ENCODE results near the gene EFCAB5.
"Not testable (repeated sequence)": the region's sequence is repeated elsewhere in the genome, so short reads cannot be mapped to it uniquely, and the experiment has no call there.

EFCAB5 gene

DNA sequence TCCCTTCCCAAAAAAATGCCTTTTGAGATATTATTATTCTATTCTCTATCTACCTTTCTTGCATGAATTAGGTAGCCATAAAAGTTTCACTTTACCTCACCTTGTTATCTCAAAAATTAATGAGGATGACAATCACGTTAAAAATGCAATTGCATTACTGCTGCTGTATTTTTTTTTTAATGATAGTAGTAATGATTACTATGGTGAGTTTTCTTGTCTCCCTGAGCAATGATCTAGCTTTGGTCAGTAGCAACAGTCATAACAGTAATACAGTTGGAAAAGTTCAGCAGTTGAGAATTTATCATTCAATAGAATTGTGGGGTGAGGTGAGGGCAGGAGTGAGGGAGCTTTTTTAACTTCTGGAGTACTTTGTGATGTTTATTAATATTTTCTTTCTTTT, at the start of gene EFCAB5:
Gene EFCAB5, plus strand, starts transcription at position 301 of the 400 bp plus-strand sequence. CDS start 163 bp downstream, outside the sequence.
- no peak for DNase-seq (ENCODE audit: low read depth in 2 of 3, low spot score in 1 of 3)

DNA sequence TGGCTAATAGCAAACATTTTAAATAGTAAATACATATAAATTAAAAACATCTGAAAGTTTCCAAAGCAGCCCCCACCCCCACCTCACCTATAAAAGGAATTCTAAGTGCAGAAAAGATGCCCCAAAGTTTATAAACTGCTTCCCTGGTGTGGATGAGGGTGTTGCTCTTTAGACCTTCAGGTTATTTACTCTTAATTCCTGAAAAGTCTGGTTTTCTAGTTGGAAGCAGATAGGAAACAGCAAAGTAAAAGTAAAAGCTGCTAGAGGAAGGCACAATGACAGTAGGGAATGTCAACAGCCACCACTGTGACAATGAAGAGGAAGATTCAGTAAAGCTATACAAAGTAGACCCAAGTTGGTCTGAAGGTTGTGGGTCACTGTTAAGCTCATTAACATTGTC, 49.2 kb upstream of the EFCAB5 start:
- no peak for DNase-seq (ENCODE audit: low read depth in 2 of 3, low spot score in 1 of 3)

DNA sequence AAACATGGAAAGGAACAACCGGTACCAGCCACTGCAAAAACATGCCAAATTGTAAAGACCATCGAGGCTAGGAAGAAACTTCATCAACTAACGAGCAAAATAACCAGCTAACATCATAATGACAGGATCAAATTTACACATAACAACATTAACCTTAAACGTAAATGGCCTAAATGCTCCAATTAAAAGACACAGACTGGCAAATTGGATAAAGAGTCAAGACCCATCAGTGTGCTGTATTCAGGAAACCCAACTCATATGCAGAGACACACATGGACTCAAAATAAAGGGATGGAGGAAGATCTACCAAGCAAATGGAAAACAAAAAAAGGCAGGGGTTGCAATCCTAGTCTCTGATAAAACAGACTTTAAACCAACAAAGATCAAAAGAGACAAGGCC, 44.3 kb upstream of the EFCAB5 start:
- not testable (repeated sequence) for DNase-seq (ENCODE audit: low read depth in 2 of 3, low spot score in 1 of 3)

DNA sequence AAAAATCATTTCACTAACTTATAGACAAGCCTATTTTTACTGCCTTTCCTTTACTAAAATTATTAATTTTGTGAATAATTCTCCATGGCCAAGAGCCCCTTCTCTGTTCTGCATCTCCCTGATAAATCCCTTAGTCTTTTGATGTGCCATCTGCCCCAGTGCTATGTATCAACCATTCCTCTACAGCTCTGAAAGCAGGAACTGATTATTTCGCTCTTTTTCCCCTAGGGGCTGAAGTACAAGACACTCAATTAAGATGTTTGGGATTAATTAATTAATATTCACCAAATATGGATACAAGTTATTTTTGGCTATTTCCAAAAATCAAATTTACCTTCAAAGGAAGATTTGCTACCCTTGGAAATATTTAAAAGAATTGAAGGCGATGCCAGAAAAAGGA, 38.0 kb upstream of the EFCAB5 start:
- DNase-seq (ENCODE audit: low read depth in 2 of 3, low spot score in 1 of 3), result no peak

DNA sequence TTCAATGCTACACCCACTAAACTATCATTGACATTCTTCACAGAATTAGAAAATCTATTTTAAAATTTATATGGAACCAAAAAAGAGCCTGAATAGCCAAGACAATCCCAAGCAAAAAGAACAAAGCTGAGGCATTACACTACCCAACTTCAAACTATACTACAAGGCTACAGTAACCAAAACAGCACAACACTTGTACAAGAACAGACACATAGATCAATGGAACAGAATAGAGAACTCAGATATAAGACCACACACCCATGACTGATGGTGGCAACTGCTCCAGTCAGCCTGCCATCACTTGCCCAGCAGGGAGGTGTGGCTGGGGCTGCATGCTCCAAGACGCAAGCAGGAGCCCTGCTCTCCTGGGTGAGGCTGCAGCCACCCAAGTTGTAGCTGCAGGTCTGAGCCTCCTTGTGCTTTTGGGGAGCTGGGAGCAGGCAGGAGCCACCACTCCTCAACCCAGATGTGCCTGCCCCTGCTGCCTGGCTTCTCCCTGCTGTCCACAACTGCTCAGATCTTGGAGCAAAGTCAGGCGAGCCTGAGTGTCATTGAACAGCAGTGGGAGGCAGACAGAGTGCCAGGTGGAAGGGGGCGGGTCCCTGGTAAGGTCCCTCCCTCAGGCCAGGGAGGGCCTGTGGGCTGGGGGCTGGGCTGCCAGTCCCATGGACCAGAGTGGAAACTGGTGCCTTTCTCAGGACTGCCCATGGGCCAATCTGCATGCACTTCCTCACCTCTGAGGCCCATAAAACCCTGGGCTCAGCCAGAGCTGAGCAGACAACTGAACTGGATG, 36.2 kb upstream of the EFCAB5 start:
- DNase-seq (ENCODE audit: low read depth in 2 of 3, low spot score in 1 of 3), result no peak

DNA sequence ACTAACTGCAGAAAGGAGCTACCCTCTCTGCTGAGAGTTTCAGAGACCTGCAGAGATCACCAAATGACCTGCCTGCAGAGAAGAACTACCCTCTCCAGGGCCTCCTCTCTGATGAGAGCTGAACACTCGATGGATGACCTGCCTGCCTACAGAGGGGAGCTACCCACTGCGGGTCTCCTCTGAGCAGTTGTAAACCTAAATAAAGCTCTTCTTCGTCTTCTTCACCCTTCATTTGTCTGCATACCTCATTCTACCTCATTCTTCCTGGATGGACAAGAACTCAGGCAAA, 35.6 kb upstream of the EFCAB5 start:
- DNase-seq (ENCODE audit: low read depth in 2 of 3, low spot score in 1 of 3), result no peak

DNA sequence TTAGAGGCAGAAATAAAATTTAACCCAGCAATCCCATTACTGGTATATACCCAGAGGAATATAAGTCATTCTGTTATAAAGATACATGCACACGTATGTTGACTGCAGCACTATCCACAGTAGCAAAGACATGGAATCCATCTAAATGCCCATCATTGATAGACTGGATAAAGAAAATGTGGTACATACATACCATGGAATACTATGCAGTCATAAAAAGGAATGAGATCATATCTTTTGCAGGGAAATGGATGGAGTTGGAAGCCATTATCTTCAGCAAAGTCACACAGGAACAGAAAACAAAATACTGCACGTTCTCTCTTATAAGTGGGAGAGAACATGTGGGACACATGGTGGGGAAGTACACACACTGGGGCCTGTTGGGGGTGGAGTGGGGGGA, 34.5 kb upstream of the EFCAB5 start:
- no peak for DNase-seq (ENCODE audit: low read depth in 2 of 3, low spot score in 1 of 3)

DNA sequence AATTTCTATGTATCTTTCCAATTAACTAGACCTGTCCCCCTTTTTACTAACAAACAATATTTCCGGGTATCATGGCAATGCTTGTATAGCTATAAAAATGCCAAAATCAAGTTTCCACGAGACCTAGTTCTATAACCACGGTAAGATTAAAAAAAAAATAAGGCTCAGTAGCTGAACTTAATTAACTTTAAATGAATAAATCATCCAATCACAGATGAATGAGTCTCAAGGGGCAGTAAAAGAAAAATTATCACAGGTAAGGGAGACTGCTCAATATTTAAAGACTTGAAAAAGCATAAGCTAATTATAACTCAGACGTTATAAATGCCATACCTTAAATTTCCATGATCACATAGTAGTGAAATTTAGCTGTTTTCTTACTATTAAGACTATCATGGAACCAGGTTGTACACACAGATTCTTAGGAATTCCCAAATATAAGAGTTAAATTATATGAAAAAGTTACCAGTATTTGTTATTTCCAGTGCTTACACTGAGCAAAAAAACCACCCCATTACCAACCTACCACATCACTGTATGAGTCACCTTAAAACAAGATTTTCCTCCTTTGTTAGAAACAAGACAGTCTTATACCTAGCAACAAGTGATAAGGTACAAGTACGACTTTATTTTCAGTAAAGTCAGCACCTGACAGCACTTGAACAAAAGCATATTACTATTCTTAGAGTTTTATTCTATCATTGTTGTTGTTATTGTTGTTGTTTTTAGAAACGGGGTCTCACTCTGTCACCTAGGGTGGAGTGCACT, 32.0 kb upstream of the EFCAB5 start:
- DNase-seq (ENCODE audit: low read depth in 2 of 3, low spot score in 1 of 3), result no peak

DNA sequence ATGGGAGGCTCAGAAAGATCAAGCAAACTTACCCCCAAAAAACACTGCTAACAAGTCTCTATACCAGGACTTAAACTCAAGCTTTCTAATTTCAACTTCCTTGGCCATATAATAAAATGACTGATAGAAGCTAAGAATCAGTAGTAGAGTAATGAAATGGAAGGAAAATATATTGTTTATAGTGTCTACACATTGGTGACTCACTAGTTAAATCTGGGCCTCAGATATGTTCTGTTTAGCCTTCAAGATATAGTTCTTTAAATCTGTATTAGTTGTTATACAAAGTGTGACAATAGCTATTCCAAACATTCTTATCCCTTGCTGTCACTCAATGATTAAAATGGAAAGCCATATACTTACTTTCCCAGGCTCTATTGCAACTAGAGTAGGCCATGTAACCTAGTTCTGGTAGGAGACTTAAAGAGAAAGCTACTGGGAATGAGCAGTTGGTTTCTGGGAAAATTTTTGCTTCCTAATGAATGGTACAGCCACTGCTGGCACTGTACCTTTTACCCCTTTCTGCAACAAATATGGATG, 29.7 kb upstream of the EFCAB5 start:
- DNase-seq (ENCODE audit: low read depth in 2 of 3, low spot score in 1 of 3), result no peak

DNA sequence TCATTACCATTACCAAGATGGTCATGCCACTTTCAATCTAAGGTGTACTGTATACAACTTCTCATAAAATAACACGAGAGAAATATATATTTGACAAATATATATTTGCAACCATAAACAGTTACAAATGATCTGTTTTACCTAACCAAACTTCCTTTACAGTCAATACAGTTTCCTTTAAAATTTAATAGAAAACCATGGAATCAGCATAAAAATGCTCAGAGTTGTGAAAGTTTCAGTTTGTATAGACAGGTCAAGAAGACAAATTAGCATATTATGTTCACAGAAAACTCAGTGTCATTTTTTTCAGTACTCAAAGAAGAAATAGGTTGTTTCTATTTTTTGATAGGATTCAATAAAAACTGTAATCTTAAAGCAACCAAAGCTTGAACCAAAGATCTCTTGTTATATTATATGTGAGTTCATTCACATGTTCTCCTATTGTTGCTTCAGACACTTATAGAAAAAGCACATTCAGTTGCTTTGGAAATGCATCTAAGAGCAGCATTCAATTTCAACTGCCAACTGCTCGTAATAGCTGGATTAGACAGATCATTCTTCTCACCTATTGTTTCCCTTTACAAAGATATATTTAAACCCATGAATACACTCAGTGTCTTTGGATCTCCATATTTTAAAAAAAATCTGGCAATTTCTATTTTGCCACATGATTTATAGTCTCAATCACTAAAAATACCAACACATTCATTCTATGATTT, 26.5 kb upstream of the EFCAB5 start:
- DNase-seq (ENCODE audit: low read depth in 2 of 3, low spot score in 1 of 3), result no peak

DNA sequence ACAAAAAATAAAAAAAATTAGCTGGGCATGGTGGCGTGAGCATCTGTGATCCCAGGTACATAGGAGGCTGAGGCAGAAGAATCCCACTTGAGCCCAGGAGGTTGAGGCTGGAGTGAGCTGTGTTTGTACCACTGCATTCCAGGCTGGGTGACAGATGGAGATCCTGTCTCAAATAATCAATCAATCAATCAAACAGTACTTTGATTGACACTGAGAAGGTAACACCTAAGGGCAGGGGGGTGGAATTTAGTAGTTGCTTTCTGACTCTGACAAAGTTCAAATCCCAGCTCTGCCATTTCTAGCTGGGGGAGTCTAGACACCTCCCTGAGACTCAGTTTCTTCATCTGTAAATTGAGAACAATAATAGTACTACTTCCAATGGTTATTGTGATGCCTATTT, 23.4 kb upstream of the EFCAB5 start:
- DNase-seq (ENCODE audit: low read depth in 2 of 3, low spot score in 1 of 3), result no peak

DNA sequence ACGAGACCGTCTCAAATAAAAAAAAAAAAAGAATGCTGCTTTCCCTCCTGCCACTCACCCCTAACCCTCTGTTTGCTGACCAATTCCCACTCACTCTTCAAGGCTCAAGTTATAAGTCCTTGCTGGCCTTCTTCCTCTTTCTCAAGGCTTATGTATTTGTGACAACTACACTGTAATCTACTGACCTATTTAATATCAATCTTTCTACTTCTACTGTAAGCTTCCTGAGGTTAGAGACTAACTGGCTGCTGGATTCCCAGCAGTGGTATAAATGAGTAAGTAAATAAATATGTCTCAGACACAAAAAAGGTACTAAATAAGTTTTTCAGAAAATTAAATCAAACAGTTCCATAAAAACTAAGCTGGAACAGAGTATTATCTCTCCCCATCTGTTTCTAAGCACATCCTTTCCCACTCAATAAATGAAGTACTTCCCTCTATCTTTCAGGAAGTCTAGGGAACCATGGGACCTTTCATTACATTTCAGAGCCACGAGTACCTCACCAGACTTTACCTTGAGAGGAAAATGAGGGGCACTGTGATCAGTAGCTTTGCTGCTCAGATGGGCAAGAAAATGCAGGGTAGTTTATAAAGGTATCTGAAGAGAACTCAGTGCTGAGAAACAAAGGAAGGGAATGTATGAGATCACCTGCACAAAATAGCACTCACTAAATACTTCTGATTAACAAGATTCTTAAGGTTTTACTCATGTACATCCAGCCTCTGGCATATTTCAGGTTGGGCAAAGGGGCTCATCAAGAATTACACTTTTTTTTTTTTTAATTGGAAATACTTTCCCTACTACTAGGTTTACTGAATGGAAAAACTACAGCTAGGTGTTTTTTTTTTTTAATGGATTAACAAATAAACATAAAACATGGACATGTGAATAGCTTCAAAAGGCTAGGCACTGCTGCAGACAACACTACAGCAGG, 22.2 kb upstream of the EFCAB5 start:
- DNase-seq (ENCODE audit: low read depth in 2 of 3, low spot score in 1 of 3), result no peak

DNA sequence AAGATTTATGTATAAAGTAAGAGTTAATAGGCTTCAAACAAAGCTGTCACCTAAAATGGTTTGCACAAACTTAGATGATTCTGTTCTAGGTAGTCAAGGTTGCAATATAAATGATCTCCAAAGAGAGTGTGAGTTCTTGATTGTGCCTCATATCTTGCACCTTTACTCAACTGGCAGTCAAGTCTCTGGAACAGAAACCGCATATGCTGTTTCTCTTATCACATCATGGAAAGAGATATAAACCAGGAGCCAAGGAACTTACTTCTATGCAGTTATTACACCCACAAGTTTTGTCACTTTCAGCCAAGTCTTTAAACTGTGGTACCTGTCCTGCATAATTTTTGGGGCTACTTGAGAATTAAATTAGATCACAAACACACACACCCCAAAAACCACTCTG, 16.6 kb upstream of the EFCAB5 start:
- no peak for DNase-seq (ENCODE audit: low read depth in 2 of 3, low spot score in 1 of 3)

DNA sequence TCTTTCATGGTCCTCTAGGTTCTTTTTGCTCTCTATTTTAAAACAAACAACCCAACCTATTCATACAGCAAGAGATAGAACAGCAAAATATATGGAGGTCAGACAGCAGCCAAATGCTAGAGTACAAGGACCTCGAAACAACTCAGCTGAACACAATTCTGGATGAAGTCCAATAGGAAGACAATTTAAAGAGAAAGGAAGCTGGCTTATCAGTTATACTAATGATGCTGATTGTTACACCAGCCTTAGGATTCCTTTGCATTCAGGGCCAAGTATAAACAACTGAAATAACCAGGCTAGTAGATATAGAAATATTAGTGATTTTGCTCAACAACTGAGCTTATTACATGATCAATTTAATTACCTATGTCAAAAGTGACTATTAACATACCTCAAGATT, 13.9 kb upstream of the EFCAB5 start:
- no peak for DNase-seq (ENCODE audit: low read depth in 2 of 3, low spot score in 1 of 3)

DNA sequence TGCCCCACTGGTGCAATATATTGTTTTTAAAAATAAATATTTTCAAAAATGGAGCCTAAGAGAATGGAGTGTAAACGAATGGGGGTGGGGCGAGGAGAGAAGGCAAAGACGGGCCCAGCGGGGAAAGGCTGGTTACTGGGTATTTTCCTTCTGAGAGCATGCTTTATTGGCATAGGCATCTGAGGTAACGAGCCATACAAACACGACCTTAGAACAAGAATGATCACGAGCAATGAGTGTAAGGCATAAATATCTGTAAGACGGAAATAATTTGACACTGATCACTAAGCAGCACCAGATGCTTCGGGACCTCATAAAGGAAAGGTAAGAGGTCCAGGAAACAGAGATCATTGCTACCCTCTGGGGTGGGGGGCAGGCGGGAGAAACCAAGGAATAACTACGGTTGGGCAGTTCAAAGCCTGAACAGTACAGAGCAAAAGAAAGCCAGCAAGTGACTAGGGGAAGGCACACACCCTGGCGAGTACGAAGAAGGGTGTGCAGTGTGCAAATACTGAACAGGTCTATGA, 12.4 kb upstream of the EFCAB5 start:
- peak in 1 of 3 donors; percentile 3 for DNase-seq (ENCODE audit: low read depth in 2 of 3, low spot score in 1 of 3)

DNA sequence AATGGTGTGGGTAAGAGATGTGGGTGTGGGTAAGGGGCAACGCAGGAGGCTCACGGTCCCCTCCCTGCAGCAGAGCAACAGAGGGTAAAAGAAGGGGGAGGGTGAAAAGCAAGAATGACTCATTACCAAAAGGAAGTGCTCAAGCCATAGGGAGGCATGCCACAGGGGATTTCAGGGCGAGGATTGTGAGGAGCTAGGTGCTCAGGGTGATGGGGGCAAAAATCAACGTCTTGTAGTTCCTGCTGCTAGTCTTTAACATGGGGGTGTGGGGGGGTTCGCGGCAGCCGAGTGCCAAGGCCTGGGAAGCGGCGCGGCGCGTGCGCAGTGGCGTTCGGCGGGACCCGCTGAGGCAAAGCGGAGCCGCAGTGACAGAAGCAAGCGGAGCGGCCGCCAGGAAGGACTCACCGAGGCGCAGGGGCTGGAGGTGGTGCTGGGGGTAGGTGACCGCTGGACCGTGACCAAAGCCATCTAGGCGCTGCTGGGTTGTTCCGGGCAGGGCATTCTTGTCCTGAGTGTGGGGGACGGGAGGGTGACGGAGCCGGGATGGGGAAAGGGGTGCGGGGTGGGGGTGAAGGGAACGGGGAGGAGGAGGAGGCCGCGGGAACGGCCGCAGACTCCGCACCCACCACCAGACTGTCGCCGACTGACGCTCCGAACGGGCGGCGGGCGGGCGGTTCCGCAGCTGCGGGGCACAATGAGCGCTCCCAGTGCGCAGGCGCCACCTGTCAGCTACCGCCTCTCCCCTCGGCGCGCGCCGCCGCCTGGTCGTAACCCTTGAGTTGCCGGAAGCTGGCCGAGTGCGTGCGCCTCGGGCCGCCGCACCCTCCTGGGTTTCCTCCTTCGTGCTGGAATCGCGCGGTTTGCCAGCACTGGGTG, 11.7 kb upstream of the EFCAB5 start, which contains the start of gene SSH2:
Gene SSH2, minus strand, starts transcription at position 696 of the 876 bp plus-strand sequence. Its CDS starts 228 bp downstream, at position 468.
- peak; percentile 65 to 89 (median 75) for DNase-seq (ENCODE audit: low read depth in 2 of 3, low spot score in 1 of 3)

DNA sequence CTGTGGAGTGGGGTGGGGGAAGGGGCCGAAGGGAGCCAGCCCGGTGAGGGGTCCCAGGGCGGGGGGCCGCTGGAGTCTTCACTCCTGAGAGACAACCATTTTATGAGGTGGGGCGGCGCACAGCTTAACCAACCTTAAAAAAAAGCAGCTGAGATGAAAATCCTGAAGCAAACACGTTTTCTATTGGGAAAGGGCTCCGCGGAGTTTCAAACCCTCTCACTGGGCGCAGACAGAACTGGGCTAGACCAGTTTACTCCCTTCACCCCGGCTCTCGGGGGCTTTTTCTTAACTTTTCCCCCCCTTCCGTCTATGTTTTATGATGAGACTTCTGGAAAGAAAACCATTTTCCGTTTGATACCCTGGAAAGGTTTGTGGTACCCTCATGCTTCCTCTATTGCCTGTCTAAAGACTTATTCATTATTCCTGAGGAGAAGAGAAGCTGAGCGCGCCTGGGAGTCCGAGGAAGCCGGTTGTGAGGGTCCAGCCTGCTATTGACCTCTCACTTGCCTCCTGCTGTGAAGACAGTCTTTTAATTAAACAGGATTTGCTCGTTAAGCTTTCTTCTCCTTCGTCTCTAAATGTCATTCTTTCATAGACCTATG, 10.9 kb upstream of the EFCAB5 start:
- DNase-seq (ENCODE audit: low read depth in 2 of 3, low spot score in 1 of 3), result no peak

DNA sequence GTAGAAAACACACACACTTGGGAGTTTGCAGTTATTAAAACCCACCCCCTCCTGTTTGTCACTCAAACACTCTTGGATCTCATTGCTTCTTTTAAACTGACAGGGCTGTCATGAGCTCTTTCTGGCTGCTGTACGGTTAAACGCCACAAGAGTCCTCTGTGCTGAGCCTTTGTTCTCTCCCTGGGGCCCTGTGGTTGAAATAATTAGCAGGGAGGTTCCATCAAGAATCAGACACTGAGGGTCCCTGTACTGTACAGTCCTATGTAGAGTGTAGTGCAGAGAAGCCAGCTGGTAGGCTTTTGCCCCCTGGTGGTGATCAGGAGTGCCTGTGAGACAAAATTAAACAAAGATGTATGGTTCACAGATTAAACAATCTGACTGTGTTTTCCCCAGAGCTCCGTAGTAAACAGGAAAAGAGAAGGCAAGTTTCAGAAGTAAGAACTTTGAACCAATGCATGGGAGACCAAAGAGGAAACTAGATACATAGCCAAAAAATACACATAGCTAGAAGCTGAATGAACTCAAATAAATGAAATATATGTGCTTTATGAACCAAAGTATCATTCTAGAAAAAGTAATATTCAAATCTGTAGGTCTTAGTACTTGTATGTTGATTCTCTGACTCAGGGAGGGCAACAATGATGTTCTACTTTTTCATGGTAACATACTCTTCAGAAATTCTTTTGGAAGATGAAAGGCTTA, 10.1 kb upstream of the EFCAB5 start:
- peak; percentile 43 to 51 (median 50) for DNase-seq (ENCODE audit: low read depth in 2 of 3, low spot score in 1 of 3)

Data from stimulated activated CD4-positive, alpha-beta T cell treated with anti-CD3 and anti-CD28 coated beads, Interleukin-12 subunit alpha, Interleukin-12 subunit beta, amount 100 ng/mL, for 48 hours (primary cell).